ENCODE data around the gene RNF26. TPM values are rescaled to one million over a fixed set of nuclear protein-coding genes. Genes with fewer than 3 reads are reported as not detected.
A peak's percentile ranks its signal among the peaks of the same experiment; 100 is the strongest.

Gene RNF26
- total RNA-seq, 2 experiments from 2014 or later, result 38.7 to 42.1 TPM

DNA sequence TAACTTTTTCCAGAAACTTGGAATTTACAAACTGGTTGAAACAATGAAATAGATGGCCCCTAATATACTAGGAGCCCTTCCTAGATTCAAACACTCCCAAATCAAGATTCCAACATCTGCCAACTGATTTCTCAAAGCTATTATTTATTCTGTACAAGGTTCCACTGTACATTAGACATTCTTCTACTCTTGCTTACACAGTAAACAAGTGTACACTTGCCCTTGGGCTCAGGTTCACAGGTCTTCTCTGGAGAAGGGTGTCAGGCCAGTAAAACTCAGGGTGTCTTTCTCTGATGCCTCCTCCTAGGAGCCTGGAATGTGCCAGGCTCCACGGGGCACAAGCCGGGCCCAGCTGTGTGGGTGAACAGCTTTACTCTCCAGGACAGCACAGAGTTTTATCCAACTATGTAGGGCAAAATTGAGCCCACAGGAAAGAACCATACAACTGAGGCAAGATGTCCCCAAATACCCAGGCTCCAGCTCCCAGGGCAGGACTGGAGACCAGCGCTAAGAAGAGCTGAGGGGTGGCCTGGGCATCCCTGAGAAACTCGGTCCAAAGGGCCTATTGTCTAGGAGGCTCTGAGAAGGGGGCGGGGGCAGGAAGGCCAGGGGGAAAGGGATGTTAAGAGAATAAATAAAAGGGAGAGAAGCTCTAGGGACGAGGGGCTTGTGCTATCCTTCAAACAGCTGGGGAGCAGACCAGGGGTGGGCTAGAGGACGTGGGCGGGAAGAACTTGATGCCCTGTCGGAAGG is 20.9 kb downstream of the RNF26 start:
- CTCF ChIA-PET, result interaction anchor here (0.8 to 8.9 kb wide), 28 partner anchors 9 to 233 kb away, joined by 3 to 318 read pairs (median 4); partner anchors contain the start of genes C1QTNF5, MFRP, NLRX1 and USP2
- no peak overlapping the region for H3K4me3 Mint-ChIP-seq
- H3K9me3 Mint-ChIP-seq (ENCODE audit: low read depth), result no peaks in the 10 kb centered on the region
- DNase-seq, result no peak
- H3K27me3 Mint-ChIP-seq, result peaks cover 45% of the 10 kb centered on the region
- no peak for ATAC-seq
- H3K27ac Mint-ChIP-seq, result no peak overlapping the region
- H3K36me3 Mint-ChIP-seq, result no peaks in the 10 kb centered on the region
- peaks cover 23% of the 10 kb centered on the region for H3K4me1 Mint-ChIP-seq

DNA sequence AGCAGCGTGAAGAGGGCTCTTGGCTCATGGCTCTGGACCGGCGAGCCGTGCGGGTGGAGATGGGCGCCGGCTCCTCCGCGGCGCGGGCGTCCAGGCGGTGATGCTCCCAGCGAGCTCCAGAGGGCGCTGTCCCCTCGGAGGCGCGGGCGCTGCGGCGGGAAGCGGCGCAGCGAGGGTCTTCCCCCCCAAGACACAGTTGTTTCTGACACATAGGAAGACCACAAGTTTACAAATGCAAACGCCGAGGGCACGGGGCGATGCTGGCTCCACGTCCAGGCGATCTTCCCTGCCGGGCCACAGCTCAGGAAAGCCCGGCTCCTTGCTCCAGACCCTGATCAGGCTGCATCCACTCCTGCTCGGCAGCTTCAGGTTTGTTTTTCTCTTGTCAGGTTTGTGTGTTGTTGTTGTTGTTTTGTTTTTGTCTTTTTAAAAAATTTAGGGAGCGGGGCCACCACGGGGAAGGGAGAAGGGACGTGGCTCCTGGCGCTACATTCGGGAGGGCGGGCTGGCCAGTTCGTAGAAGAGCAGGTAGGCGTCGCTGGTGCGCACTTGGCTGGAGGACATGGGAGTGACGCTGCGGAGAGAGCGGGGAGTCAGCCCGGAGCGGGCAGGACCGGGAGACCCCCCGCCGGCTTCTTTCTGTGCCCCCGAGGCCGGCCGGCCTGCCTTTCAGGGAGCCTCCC is 22.2 kb downstream of the RNF26 start:
- Mint-ChIP-seq H3K4me3 (peak overlapping the region; percentile 77), H3K27ac (peak overlapping the region; percentile 60), H3K4me1 (peaks cover 25% of the 10 kb centered on the region), H3K36me3 (no peaks in the 10 kb centered on the region), H3K9me3 (ENCODE audit: low read depth) (no peaks in the 10 kb centered on the region), H3K27me3 (peaks cover 40% of the 10 kb centered on the region)
- CTCF ChIA-PET, result interaction anchor here (0.6 to 8.9 kb wide), 44 partner anchors 8 to 461 kb away, joined by 3 to 318 read pairs (median 4); partner anchors contain the start of genes C1QTNF5, MFRP, NLRX1 and RNF26
- DNase-seq (peak; percentile 84), ATAC-seq (peak; percentile 95)

DNA sequence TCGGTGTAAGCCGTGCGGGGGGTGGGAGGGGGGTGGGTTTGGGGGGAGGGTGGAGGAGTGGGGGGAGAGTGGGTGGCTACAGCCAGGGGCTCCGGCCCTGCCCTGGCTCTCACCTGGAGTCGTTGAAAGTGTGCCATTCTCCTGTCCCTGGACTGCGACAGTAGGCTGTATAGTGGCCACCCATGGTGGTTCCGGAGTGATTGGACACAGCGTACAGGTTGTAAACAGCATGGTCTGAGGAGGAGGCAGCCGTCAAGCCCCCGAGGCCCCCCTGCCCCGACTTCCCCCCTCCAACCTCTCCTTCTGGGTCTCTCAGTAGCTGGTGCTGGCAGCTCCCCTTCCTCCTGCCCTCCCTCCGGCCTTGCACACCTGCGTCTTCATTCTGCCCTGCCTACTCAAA is 22.7 kb downstream of the RNF26 start:
- Mint-ChIP-seq H3K9me3 (ENCODE audit: low read depth) (no peaks in the 10 kb centered on the region), H3K4me3 (no peak overlapping the region), H3K27ac (no peak overlapping the region), H3K27me3 (peaks cover 39% of the 10 kb centered on the region), H3K36me3 (no peaks in the 10 kb centered on the region), H3K4me1 (peaks cover 30% of the 10 kb centered on the region)
- CTCF ChIA-PET, result interaction anchor here (0.8 to 8.9 kb wide), 22 partner anchors 8 to 234 kb away, joined by 3 to 318 read pairs (median 6); partner anchors contain the start of genes C1QTNF5, MFRP, NLRX1 and RNF26
- no peak for DNase-seq
- no peak for ATAC-seq

DNA sequence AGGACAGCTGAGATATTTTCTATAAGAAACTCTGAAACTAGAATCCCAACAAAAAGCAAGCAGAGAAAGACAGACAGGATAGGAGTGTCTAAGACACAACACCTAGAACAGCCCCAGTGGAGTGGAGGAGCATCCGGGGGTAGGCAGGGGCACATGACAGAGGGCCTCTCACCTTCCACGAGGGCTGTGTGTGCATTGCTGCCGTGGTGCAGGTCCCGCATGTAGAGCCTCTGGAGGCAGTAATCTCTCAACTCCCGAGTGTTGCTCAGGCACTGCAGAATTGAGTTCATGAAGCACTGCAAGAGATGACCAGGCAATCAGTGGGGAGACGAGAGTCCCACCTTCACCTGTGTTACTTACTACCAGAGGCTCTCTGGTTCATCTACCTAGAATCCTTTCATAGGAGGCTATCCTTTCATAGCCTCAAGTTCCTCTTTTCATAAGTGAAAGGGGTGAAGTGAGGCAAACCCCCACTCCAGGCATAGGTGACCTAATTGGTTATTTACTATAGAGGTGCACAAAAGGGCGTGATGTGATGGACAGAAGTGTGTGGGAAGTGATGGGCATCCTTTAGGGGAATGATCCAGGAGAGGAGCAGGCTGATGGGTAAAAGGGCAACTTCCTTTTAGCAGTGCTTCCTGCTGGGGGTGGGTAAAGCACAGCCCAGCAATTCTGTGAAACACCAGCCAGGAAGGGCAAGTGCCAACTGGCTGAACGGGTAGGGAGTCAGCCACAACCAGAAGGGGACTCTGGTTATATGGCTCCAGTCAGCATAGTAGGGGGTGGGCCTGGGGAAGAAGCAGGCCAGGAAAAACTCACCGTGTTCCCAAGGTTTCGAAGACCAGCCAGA is 25.3 kb downstream of the RNF26 start:
- DNase-seq (no peak), ATAC-seq (no peak)
- Mint-ChIP-seq H3K36me3 (no peaks in the 10 kb centered on the region), H3K4me3 (no peak overlapping the region), H3K4me1 (peaks cover 38% of the 10 kb centered on the region), H3K27me3 (peaks cover 39% of the 10 kb centered on the region), H3K9me3 (ENCODE audit: low read depth) (no peaks in the 10 kb centered on the region), H3K27ac (no peak overlapping the region)
- CTCF ChIA-PET, result interaction anchor here (4.8 to 8.9 kb wide), 2 partner anchors 16 to 17 kb away, joined by 126 to 318 read pairs; partner anchors contain the start of genes C1QTNF5, MFRP and USP2

DNA sequence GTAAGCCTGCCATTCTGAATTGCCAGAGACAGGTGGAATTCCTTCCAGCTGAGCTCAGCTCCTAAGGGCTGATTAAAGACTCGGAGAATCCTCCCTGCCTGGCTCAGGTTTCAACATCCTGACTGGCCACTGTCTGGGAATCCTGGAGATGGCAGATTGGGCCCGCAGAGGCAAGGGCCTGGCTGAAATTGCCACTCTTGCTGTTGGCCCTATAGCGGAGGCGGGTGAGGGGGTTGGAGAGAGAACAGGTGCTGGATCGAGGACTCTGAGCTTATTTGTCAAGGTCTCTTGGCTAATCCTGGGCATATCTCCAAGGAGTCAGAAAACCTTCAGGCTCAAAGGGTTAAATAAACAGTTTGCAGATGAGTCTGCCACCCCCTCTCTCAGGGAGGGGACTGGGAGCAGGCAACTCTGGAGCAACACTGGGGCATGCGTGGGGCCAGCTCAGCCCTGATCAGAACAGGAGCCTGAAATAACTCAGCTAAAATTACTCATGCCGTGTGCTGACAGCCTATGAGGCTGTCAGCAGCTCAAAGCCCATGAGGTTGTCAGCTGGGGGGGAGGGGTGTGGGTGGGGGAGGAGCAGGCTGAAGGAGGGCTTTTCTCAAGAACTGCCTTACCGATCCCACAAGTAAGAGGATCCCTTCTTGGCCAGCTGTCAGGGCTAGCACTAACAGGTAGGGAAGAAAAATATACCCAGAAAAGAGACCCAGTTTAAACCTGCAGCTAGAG is 26.9 kb downstream of the RNF26 start:
- no peak for ATAC-seq
- H3K4me3 Mint-ChIP-seq, result no peak overlapping the region
- H3K4me1 Mint-ChIP-seq, result peaks cover 35% of the 10 kb centered on the region
- CTCF ChIA-PET, result interaction anchor here (1.1 to 8.9 kb wide), 6 partner anchors 14 to 114 kb away, joined by 3 to 318 read pairs (median 4); partner anchors contain the start of genes C1QTNF5 and USP2
- H3K27me3 Mint-ChIP-seq, result peaks cover 41% of the 10 kb centered on the region
- no peaks in the 10 kb centered on the region for H3K36me3 Mint-ChIP-seq
- no peak overlapping the region for H3K27ac Mint-ChIP-seq
- no peak for DNase-seq
- no peaks in the 10 kb centered on the region for H3K9me3 Mint-ChIP-seq (ENCODE audit: low read depth)

DNA sequence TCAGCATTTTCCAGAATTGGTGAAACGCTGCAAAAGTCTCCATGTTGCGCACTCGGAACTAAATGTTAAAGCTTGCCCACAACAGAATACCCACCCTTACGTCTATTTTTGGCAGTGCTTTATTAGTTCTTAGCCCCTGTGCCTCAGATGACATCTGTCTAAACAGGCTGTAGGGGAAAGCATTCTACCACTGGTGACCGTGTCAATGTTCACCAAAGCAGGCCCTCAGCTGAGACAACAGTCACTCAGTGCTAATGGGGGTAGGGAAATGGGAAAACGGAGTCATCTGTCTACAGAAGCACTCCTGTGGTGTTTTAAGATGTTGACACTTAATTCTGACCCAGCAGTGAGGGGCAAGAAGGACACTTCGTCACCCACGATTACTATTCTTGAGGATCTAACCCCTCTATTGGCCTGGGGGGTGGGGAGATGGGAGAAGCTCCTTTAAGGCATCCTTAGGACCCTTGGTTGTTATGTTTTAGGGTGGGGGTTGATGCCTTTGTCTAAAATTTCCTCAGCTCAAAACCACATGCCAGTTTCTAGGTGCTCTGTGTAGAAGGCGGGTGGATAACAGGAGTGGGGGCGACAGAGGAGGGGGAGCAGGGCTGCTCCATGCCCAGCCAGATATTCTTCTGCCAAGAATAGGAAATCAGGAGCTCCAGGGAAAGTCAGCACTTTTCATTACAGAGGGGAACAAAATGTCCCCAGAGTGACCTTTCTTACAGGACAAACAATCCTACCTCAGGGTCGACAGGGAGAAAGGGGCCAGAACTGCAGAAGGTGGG is 27.8 kb downstream of the RNF26 start:
- no peak for DNase-seq
- no peaks in the 10 kb centered on the region for H3K36me3 Mint-ChIP-seq
- H3K4me3 Mint-ChIP-seq, result no peak overlapping the region
- CTCF ChIA-PET, result interaction anchor here (1.1 to 8.9 kb wide), 7 partner anchors 8 to 113 kb away, joined by 3 to 318 read pairs (median 4); partner anchors contain the start of genes C1QTNF5 and USP2
- H3K27ac Mint-ChIP-seq, result no peak overlapping the region
- no peaks in the 10 kb centered on the region for H3K9me3 Mint-ChIP-seq (ENCODE audit: low read depth)
- peaks cover 30% of the 10 kb centered on the region for H3K4me1 Mint-ChIP-seq
- no peak for ATAC-seq
- peaks cover 49% of the 10 kb centered on the region for H3K27me3 Mint-ChIP-seq

DNA sequence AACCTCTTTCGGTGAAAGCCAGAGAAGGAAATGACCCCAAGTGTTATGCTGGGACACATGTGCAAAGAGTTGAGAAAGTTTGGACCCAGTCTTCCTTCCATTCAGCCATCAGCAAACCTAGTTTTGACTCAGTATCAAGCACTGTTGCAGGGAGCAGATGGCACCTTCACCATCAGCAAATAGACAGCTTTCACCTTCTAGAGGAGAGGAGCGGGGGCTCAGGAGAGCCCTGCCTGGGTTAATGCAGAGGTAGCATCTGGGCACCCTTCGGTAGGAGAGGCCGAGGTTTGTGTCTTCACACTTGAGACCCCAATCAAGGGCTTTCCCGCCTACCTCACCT is 28.4 kb downstream of the RNF26 start:
- H3K27me3 Mint-ChIP-seq, result peaks cover 51% of the 10 kb centered on the region
- no peak for DNase-seq

DNA sequence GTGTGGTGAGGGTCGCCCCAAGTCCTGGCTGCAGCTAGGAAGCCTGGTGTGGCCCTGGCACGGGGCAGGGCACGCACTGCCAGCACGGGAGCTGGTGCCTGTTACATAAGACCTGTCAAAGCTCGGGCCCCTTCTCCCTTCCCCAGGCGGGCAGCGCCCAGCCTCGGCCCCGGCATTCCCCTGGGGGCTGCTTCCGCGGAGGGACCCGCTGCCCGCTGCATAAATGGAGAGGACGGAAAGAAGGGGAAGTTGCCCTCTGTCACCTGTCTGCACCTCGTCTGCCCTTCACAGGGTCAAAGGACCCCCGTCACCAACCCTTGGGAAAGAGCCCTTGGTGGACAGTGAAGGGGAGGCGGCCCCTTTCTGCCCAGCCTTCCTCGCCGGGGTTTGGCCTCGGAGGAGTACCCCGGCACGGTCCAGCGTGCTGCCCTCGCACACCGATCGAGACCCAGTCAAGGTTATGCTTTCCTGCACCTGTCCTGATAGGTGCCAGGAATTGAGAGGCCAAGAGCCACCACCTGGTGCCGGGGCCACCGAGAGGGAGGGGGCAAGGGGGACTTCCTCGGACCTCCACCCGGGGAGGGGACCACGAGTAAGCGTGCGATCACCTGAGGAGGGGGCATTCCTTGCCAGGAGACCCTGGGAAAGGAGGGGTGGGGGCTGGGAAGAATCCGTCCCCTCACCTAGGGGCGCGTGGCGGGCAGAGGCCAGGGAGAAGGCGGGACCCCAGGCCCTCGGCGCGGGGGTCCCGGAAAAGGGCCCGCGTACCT is 28.9 kb downstream of the RNF26 start:
- Mint-ChIP-seq H3K9me3 (ENCODE audit: low read depth) (no peaks in the 10 kb centered on the region), H3K27me3 (peaks cover 51% of the 10 kb centered on the region), H3K27ac (no peak overlapping the region), H3K4me3 (no peak overlapping the region), H3K36me3 (no peaks in the 10 kb centered on the region), H3K4me1 (peaks cover 30% of the 10 kb centered on the region)
- DNase-seq (no peak), ATAC-seq (no peak)
- CTCF ChIA-PET, result interaction anchor here (1.2 to 8.9 kb wide), 4 partner anchors 10 to 112 kb away, joined by 4 to 318 read pairs (median 8); partner anchors contain the start of gene USP2

More for the DNA sequence above, 28.4 kb downstream of the RNF26 start:
- no peak for ATAC-seq
- H3K36me3 Mint-ChIP-seq, result no peaks in the 10 kb centered on the region
- H3K27ac Mint-ChIP-seq, result peak overlapping the region; percentile 42
- H3K4me3 Mint-ChIP-seq, result no peak overlapping the region
- no peaks in the 10 kb centered on the region for H3K9me3 Mint-ChIP-seq (ENCODE audit: low read depth)
- CTCF ChIA-PET, result interaction anchor here (1.2 to 8.9 kb wide), 3 partner anchors 9 to 112 kb away, joined by 4 to 318 read pairs (median 8); partner anchors contain the start of gene USP2
- peaks cover 30% of the 10 kb centered on the region for H3K4me1 Mint-ChIP-seq

DNA sequence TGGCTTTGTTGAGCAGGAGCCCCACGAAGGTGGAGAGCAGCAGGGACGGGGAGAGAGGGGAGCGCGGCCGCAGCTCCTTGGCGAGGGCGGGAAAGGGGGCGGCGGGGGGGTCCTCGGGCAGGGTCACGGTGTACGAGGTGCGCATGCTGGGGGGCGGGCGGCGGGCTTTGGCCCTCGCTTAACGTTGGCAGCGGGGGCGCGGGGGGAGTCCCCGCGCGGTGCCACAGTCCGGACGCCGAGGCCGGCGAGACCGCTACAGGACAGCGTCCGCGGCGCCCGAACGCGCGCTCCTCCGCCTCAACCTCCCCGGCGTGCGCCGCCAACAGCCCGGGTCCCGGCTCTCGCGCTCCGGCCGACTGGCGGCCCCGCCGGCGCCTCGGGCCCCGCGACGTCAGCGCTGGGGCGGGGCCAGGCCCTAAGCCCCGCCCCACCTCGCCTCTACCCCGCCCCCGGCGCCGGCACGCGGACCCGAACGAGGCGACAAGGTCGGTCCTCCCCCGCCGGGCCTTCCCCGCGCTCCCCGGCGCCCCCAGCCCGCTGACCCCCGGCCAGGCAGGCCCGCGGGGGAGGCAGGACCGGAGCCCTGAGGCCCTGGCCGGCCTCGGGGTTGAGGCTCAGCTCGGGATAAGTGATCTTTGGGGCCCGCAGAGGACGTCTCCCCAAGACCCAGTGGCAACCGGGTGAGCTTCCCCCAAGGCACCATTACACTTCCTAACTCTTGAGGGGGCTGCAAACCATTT is 29.7 kb downstream of the RNF26 start:
- DNase-seq (no peak), ATAC-seq (peak; percentile 93)
- H3K27ac Mint-ChIP-seq, result no peak overlapping the region
- H3K27me3 Mint-ChIP-seq, result peaks cover 53% of the 10 kb centered on the region
- H3K36me3 Mint-ChIP-seq, result no peaks in the 10 kb centered on the region
- peak overlapping the region; percentile 24 for H3K4me3 Mint-ChIP-seq
- CTCF ChIA-PET, result interaction anchor here (1.1 to 1.8 kb wide), 6 partner anchors 8 to 111 kb away, joined by 3 to 10 read pairs (median 6); no protein-coding TSS in a partner anchor
- H3K4me1 Mint-ChIP-seq, result peaks cover 30% of the 10 kb centered on the region
- H3K9me3 Mint-ChIP-seq (ENCODE audit: low read depth), result no peaks in the 10 kb centered on the region

DNA sequence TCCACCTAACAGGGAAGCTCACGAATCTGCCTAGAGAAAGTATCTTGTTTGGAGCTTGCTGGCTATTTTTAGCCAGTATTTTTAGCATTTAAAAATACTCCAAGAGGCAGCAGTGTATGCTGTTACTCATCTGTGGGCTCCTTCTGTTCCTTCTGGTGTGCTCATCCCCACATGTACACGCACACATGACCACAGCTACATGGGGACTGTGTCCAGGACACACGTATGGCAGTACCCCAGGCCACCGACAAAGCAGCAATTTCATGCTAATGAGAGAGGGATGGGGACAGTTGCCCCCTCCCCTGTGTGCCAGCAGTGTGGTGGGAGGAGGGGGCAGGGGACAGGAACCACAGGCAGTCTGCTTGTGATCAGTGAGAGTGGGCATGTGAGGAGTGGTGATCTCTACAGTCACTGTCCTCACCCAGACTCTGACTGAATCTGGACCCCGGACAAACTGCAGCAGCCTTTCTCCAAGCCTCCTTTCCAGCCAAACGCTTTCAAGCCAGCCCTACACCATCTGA is 30.8 kb downstream of the RNF26 start:
- H3K27ac Mint-ChIP-seq, result no peak overlapping the region

More for the DNA sequence above, 30.8 kb downstream of the RNF26 start:
- Mint-ChIP-seq H3K4me1 (peaks cover 24% of the 10 kb centered on the region), H3K9me3 (ENCODE audit: low read depth) (no peaks in the 10 kb centered on the region), H3K4me3 (no peak overlapping the region), H3K27me3 (peaks cover 57% of the 10 kb centered on the region), H3K36me3 (no peaks in the 10 kb centered on the region)
- no peak for ATAC-seq
- CTCF ChIA-PET, result interaction anchor here (1.2 to 1.8 kb wide), 5 partner anchors 8 to 110 kb away, joined by 3 to 10 read pairs (median 7); no protein-coding TSS in a partner anchor
- DNase-seq, result no peak

Data from activated CD8-positive, alpha-beta memory T cell treated with anti-CD3 and anti-CD28 coated beads, Interleukin-2, amount 10 ng/mL, durations not matched to agents 7 days and 5 days (primary cell).